IMR-90 (cell line): ENCODE data around the gene PCED1B. TPM values are rescaled to one million over a fixed set of nuclear protein-coding genes. Genes with fewer than 3 reads are reported as not detected.
"Not testable (repeated sequence)": the region's sequence is repeated elsewhere in the genome, so short reads cannot be mapped to it uniquely, and the experiment has no call there.

ENCODE experiments used
- ATAC-seq: fragments of 200-7000 bp; cut with Tn5 transposase; 2 replicates; pipeline ENCODE4 v1.9.1; 2020; ENCODE audit warnings: low read depth, mild to moderate bottlenecking, moderate library complexity
- BruUV-seq: library from RNA; stranded (reverse); fragments of 400-500 nt; replicated peaks from 2 replicates; lab custom pipeline; 2021; lab: Mats Ljungman, UMichigan
- CTCF ChIA-PET: fragments of 300-600 bp; formaldehyde crosslinking; extraction: SDS; loops from one replicate; lab custom pipeline; 2021; ENCODE audit warnings: antibody characterized with exemption; lab: Yijun Ruan, JAX
- POLR2A ChIA-PET: fragments of 300-600 bp; sonication (Branson Sonifier 250); formaldehyde crosslinking; loops from one replicate; lab custom pipeline; 2022; ENCODE audit warnings: antibody characterized with exemption; ENCODE audit not compliant: unreplicated experiment; lab: Charles Lee
- DNase-seq: peaks from one replicate; pipeline ENCODE4 v3.0.0; 2013
- H2AFZ ChIP-seq: replicated peaks from 2 replicates; pipeline ENCODE3; 2013; ENCODE audit warnings: low read length, mild to moderate bottlenecking; ENCODE audit not compliant: poor library complexity
- H2AK5ac ChIP-seq: 2 replicates; pipeline ENCODE4 v1.6.1; 2013; ENCODE audit warnings: low read depth, low read length, inconsistent platforms
- H2AK9ac ChIP-seq: replicated peaks from 2 replicates; pipeline ENCODE3; 2013; ENCODE audit warnings: mild to moderate bottlenecking, low read depth, low read length, moderate library complexity; ENCODE audit not compliant: poor library complexity
- H2BK120ac ChIP-seq: 2 replicates; pipeline ENCODE4 v1.6.1; 2013; ENCODE audit warnings: low read depth, low read length, inconsistent platforms
- H2BK15ac ChIP-seq: 3 replicates; pipeline ENCODE4 v1.6.1; 2013; ENCODE audit warnings: low read depth, low read length, inconsistent platforms
- H2BK20ac ChIP-seq: 2 replicates; pipeline ENCODE4 v1.6.1; 2013; ENCODE audit warnings: low read depth, mild to moderate bottlenecking, inconsistent platforms, low read length, moderate library complexity
- H2BK5ac ChIP-seq: 2 replicates; pipeline ENCODE4 v1.6.1; 2013; ENCODE audit warnings: mild to moderate bottlenecking, low read depth, low read length, inconsistent platforms; ENCODE audit not compliant: poor library complexity, severe bottlenecking
- H3K14ac ChIP-seq: replicated peaks from 2 replicates; pipeline ENCODE4 v1.6.1; 2013; ENCODE audit warnings: low read depth, low read length, inconsistent platforms
- H3K18ac ChIP-seq: 2 replicates; pipeline ENCODE4 v1.6.1; 2013; ENCODE audit warnings: low read depth, low read length, control low read depth
- H3K23ac ChIP-seq: 2 replicates; pipeline ENCODE4 v1.6.1; 2013; ENCODE audit warnings: low read depth, low read length, inconsistent platforms
- H3K27ac ChIP-seq: 2 replicates; pipeline ENCODE4 v1.5.1; 2013; ENCODE audit warnings: mild to moderate bottlenecking, control low read depth, low read length; ENCODE audit not compliant: insufficient read depth
- H3K27me3 ChIP-seq: 2 replicates; pipeline ENCODE4 v1.6.1; 2013; ENCODE audit warnings: low read length; ENCODE audit not compliant: control insufficient read depth, insufficient read depth
- H3K36me3 ChIP-seq: 2 replicates; pipeline ENCODE4 v1.6.1; 2013; ENCODE audit warnings: low read length, mixed read lengths; ENCODE audit not compliant: control insufficient read depth, insufficient read depth
- H3K4ac ChIP-seq: 2 replicates; pipeline ENCODE4 v1.6.1; 2013; ENCODE audit warnings: low read depth, low read length, inconsistent platforms
- H3K4me1 ChIP-seq: 2 replicates; pipeline ENCODE4 v1.6.1; 2013; ENCODE audit warnings: low read length, mixed read lengths; ENCODE audit not compliant: control insufficient read depth, insufficient read depth
- H3K4me2 ChIP-seq: 2 replicates; pipeline ENCODE4 v1.6.1; 2013; ENCODE audit warnings: low read depth, mild to moderate bottlenecking, control low read depth, low read length, moderate library complexity
- H3K4me3 ChIP-seq: 2 replicates; pipeline ENCODE4 v1.5.1; 2013; ENCODE audit warnings: low read depth, mild to moderate bottlenecking, control low read depth, low read length, moderate library complexity; ENCODE audit not compliant: insufficient read depth
- H3K56ac ChIP-seq: 2 replicates; pipeline ENCODE4 v1.6.1; 2013; ENCODE audit warnings: low read length, inconsistent platforms; ENCODE audit not compliant: insufficient read depth; ENCODE audit errors: extremely low read depth
- H3K79me1 ChIP-seq, 2 experiments: 2 replicates each; pipeline ENCODE4 v1.6.1; 2013; ENCODE audit warnings: low read length in 2 of 2, inconsistent platforms in 1 of 2, low read depth in 1 of 2
- H3K9ac ChIP-seq: 2 replicates; pipeline ENCODE4 v1.6.1; 2013; ENCODE audit warnings: low read depth, low read length, control low read depth
- H3K9me1 ChIP-seq: 2 replicates; pipeline ENCODE4 v1.6.1; 2013; ENCODE audit warnings: low read length, inconsistent platforms; ENCODE audit not compliant: insufficient read depth
- H3K9me3 ChIP-seq: 2 replicates; pipeline ENCODE4 v1.6.1; 2013; ENCODE audit warnings: low read length; ENCODE audit not compliant: control insufficient read depth, insufficient read depth
- H4K20me1 ChIP-seq: 2 replicates; pipeline ENCODE4 v1.6.1; 2013; ENCODE audit warnings: low read length, inconsistent platforms; ENCODE audit not compliant: insufficient read depth
- H4K5ac ChIP-seq: 2 replicates; pipeline ENCODE4 v1.6.1; 2013; ENCODE audit warnings: mild to moderate bottlenecking, low read depth, low read length, control low read depth
- H4K8ac ChIP-seq, 2 experiments: 2 replicates each; pipeline ENCODE4 v1.6.1; 2013; ENCODE audit warnings: low read depth in 2 of 2, low read length in 2 of 2, control low read depth in 1 of 2, inconsistent platforms in 1 of 2
- H4K91ac ChIP-seq: 2 replicates; pipeline ENCODE4 v1.6.1; 2013; ENCODE audit warnings: low read depth, low read length, inconsistent platforms; ENCODE audit not compliant: insufficient read depth
- WGBS, 2 experiments: methylation state at CpG; one replicate each; pipeline versions ENCODE4 v1.1.5 to v1.1.7; 2013; ENCODE audit warnings: missing lambda C conversion rate in 2 of 2; ENCODE audit not compliant: insufficient read length in 1 of 2; ENCODE audit errors: extremely low coverage in 2 of 2; 5-methylcytosine and 5-hydroxymethylcytosine counted together
- dilution Hi-C: fragments of 300-500 bp; cut with HindIII; formaldehyde crosslinking; loops from one replicate; pipeline ENCODE4 v1.14.3; 2018; ENCODE audit warnings: low sequenced_read_pairs; ENCODE audit not compliant: unreplicated experiment
- in situ Hi-C: fragments of 300-500 bp; cut with MboI; formaldehyde crosslinking; loops from 3 replicates; pipeline ENCODE4 v1.14.3; 2019; ENCODE audit warnings: low sequenced_read_pairs, inconsistent platforms, mixed read lengths
- intact Hi-C: fragments of 100-400 bp; cut with micrococcal nuclease; formaldehyde crosslinking; loops from 2 replicates; pipeline ENCODE4 v1.10.0; 2022
- polyA plus RNA-seq, 3 experiments: library from polyadenylated mRNA; depleted of rRNA; stranded (reverse); fragments of >200 nt; gene quantifications; 2 replicates each; pipeline ENCODE4 v1.2.3, GENCODE V29; 2012; ENCODE audit warnings: low replicate concordance in 1 of 3
- total RNA-seq: library from RNA; depleted of rRNA; stranded (reverse); fragments of >200 nt; gene quantifications from 2 replicates; pipeline ENCODE4 v1.2.3, GENCODE V29; 2012

The PCED1B gene
- total and polyA plus RNA-seq, 2 of the 4 experiments (the other 2 are of a cell fraction), result 0.36 to 2.6 TPM

- H3K4me2 ChIP-seq, H2BK5ac ChIP-seq, H3K4me3 ChIP-seq, H3K14ac ChIP-seq, H3K4ac ChIP-seq, H2BK15ac ChIP-seq, H4K20me1 ChIP-seq, H3K27me3 ChIP-seq, H2AFZ ChIP-seq, H3K9me3 ChIP-seq, H3K23ac ChIP-seq, H3K27ac ChIP-seq, H4K8ac ChIP-seq, H3K36me3 ChIP-seq, H2BK120ac ChIP-seq, ATAC-seq, H4K5ac ChIP-seq, H2AK9ac ChIP-seq, in situ Hi-C loops, H3K18ac ChIP-seq, dilution Hi-C loops, H2AK5ac ChIP-seq, BruUV-seq, H3K56ac ChIP-seq, POLR2A ChIA-PET, H3K79me1 ChIP-seq, DNase-seq, H4K91ac ChIP-seq, H3K9ac ChIP-seq, H2BK20ac ChIP-seq, CTCF ChIA-PET, intact Hi-C loops: not testable (repeated sequence)
- H3K9me1 ChIP-seq, result peaks cover 20% of the 10 kb centered on the region
- WGBS, 2 experiments, result 100% methylated on average over 1 of the region's 8 CpGs; no CpG with 5 or more reads in 1 of the 2 experiments
- peaks cover 19% of the 10 kb centered on the region for H3K4me1 ChIP-seq
These were observed 200.3 kb downstream of the PCED1B start for GRCh38 chr12:47279758-47280157.
